ENCODE measurements around the gene STXBP6. TPM values are rescaled to one million over a fixed set of nuclear protein-coding genes. Genes with fewer than 3 reads are reported as not detected.

Gene STXBP6
- total and polyA plus RNA-seq, 2 of the 13 experiments (the other 11 are each of a cell fraction or from before 2014, with no cell fraction given) = 35.3 to 42.8 TPM

DNA sequence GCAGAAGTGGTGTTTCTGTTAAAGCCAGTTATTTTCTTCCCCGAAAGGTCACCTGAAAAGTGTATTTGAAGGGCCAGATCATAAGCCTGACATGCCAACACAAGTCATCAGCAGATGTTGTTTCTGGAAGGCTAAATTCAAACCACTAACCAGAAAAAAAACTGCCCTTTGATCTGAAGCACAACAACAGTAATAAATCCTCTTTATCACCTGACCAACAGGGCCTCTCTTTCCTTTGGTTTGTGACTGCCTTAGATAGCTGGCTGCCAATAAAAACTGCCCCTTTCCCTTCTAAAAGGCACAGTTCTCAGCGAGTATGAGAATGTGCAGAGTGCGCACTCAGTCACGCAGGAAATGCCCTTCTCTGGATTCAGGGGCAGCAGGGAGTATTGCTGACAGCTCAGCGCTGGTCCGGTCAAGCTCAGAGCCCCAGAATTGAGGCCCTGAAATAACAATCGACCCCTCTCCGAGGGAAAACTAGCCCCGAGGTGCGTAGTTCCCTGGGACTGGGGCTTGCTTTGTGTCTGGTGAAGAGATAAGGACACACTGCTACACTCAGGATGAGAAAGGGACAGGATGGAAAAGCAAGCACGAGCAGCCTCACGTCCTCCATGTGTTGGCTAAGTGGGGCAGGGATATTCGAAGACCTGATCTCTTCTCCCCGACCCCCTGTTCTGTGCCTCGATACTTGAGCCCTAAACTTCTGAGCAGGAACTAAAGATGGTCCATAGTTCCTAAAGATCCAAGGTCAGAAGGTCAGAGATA is 231.7 kb downstream of the STXBP6 start (continued):
- 0 out of 2 replicates have a peak, but pooled peaks have one; percentile 82 for TF ChIP-seq ZFP41 (CRISPR knock-in tag; IDR thresholded peaks at IDR 0.05; ENCODE audit: borderline replicate concordance)
- TF ChIP-seq, protein P1, sequence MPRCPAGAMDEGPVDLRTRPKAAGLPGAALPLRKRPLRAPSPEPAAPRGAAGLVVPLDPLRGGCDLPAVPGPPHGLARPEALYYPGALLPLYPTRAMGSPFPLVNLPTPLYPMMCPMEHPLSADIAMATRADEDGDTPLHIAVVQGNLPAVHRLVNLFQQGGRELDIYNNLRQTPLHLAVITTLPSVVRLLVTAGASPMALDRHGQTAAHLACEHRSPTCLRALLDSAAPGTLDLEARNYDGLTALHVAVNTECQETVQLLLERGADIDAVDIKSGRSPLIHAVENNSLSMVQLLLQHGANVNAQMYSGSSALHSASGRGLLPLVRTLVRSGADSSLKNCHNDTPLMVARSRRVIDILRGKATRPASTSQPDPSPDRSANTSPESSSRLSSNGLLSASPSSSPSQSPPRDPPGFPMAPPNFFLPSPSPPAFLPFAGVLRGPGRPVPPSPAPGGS (CRISPR knock-in tag; IDR thresholded peaks at IDR 0.05) = peak; percentile 43; the same call in 1 of the 2 replicates
- TF ChIP-seq, protein P2, sequence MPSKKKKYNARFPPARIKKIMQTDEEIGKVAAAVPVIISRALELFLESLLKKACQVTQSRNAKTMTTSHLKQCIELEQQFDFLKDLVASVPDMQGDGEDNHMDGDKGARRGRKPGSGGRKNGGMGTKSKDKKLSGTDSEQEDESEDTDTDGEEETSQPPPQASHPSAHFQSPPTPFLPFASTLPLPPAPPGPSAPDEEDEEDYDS (CRISPR knock-in tag; IDR thresholded peaks at IDR 0.05) = peak; percentile 96
- no peak for TF ChIP-seq SRSF4 (IDR thresholded peaks at IDR 0.05; ENCODE audit: low read depth, low read length, poor library complexity, severe bottlenecking)
- TF ChIP-seq CREB1 (IDR thresholded peaks at IDR 0.05) = no peak
- TF ChIP-seq CREB1 (CRISPR knock-in tag; IDR thresholded peaks at IDR 0.05) = no peak
- TF ChIP-seq BRCA1 (CRISPR knock-in tag; IDR thresholded peaks at IDR 0.05) = peak; percentile 64; the same call in 1 of the 2 replicates
- TF ChIP-seq TCF7L2 (IDR thresholded peaks at IDR 0.05; ENCODE audit: low read depth, low read length) = no peak; the same call in 1 of the 2 replicates
- TF ChIP-seq, protein P3, sequence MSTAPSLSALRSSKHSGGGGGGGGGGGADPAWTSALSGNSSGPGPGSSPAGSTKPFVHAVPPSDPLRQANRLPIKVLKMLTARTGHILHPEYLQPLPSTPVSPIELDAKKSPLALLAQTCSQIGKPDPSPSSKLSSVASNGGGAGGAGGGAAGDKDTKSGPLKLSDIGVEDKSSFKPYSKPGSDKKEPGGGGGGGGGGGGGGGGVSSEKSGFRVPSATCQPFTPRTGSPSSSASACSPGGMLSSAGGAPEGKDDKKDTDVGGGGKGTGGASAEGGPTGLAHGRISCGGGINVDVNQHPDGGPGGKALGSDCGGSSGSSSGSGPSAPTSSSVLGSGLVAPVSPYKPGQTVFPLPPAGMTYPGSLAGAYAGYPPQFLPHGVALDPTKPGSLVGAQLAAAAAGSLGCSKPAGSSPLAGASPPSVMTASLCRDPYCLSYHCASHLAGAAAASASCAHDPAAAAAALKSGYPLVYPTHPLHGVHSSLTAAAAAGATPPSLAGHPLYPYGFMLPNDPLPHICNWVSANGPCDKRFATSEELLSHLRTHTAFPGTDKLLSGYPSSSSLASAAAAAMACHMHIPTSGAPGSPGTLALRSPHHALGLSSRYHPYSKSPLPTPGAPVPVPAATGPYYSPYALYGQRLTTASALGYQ (CRISPR knock-in tag; IDR thresholded peaks at IDR 0.05) = peak; percentile 94
- TF ChIP-seq ZNF431 (CRISPR knock-in tag; IDR thresholded peaks at IDR 0.05; ENCODE audit: borderline replicate concordance, low read depth) = no peak; the same call in none of the 2 replicates
- TF ChIP-seq ZMAT3 (CRISPR knock-in tag; conservative IDR thresholded peaks at IDR 0.05) = no peak
- TF ChIP-seq YEATS2 (CRISPR knock-in tag; IDR thresholded peaks at IDR 0.05; ENCODE audit: borderline replicate concordance) = no peak; the same call in 1 of the 2 replicates
- TF ChIP-seq RFXANK (CRISPR knock-in tag; IDR thresholded peaks at IDR 0.05) = peak; percentile 72
- peak; percentile 94 for TF ChIP-seq SMAD9 (CRISPR knock-in tag; IDR thresholded peaks at IDR 0.05)
- peak; percentile 12; the same call in 1 of the 2 replicates for TF ChIP-seq ZNF263 (CRISPR knock-in tag; IDR thresholded peaks at IDR 0.05)
- TF ChIP-seq, protein P4, sequence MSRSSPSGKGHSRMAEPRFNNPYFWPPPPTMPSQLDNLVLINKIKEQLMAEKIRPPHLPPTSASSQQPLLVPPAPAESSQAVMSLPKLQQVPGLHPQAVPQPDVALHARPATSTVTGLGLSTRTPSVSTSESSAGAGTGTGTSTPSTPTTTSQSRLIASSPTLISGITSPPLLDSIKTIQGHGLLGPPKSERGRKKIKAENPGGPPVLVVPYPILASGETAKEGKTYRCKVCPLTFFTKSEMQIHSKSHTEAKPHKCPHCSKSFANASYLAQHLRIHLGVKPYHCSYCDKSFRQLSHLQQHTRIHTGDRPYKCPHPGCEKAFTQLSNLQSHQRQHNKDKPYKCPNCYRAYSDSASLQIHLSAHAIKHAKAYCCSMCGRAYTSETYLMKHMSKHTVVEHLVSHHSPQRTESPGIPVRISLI (CRISPR knock-in tag; IDR thresholded peaks at IDR 0.05; ENCODE audit: borderline replicate concordance) = peak; percentile 100
- TF ChIP-seq KDM6A (CRISPR knock-in tag; IDR thresholded peaks at IDR 0.05; ENCODE audit: low read depth) = peak; percentile 90
- TF ChIP-seq, protein P5, sequence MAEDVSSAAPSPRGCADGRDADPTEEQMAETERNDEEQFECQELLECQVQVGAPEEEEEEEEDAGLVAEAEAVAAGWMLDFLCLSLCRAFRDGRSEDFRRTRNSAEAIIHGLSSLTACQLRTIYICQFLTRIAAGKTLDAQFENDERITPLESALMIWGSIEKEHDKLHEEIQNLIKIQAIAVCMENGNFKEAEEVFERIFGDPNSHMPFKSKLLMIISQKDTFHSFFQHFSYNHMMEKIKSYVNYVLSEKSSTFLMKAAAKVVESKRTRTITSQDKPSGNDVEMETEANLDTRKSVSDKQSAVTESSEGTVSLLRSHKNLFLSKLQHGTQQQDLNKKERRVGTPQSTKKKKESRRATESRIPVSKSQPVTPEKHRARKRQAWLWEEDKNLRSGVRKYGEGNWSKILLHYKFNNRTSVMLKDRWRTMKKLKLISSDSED (CRISPR knock-in tag; IDR thresholded peaks at IDR 0.05) = no peak
- TF ChIP-seq, protein P6, sequence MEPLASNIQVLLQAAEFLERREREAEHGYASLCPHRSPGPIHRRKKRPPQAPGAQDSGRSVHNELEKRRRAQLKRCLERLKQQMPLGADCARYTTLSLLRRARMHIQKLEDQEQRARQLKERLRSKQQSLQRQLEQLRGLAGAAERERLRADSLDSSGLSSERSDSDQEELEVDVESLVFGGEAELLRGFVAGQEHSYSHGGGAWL (CRISPR knock-in tag; IDR thresholded peaks at IDR 0.05) = peak; percentile 30; the same call in 1 of the 2 replicates
- TF ChIP-seq, protein P7, sequence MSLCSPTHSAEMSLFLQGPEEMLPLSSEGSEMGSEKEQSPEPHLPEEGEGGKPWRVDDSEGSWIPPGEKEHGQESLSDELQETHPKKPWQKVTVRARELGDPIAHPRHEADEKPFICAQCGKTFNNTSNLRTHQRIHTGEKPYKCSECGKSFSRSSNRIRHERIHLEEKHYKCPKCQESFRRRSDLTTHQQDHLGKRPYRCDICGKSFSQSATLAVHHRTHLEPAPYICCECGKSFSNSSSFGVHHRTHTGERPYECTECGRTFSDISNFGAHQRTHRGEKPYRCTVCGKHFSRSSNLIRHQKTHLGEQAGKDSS (CRISPR knock-in tag; IDR thresholded peaks at IDR 0.05; ENCODE audit: borderline replicate concordance, low read depth) = peak; percentile 19; the same call in 1 of the 2 replicates
- TF ChIP-seq TAF15 (IDR thresholded peaks at IDR 0.05; ENCODE audit: low read depth, low read length, poor library complexity, severe bottlenecking) = no peak
- peak; percentile 33 for TF ChIP-seq PHF5A (CRISPR knock-in tag; IDR thresholded peaks at IDR 0.05; ENCODE audit: low read depth, unreplicated experiment)

Data from HepG2 (cell line).